GM18526 (cell line): ENCODE measurements around the gene LIMS4.
"Not testable (repeated sequence)": the region's sequence is repeated elsewhere in the genome, so short reads cannot be mapped to it uniquely, and the experiment has no call there.

Experiments
- POLR2A ChIP-seq: IDR thresholded peaks from 3 replicates; pipeline ENCODE4 v1.6.1; 2011; ENCODE audit not compliant: insufficient read length; ENCODE audit errors: extremely low read depth

Gene LIMS4

GRCh38 chr2:110472171-110473058 is at the start of gene LIMS4:
Gene LIMS4 (minus strand): TSS chr2:110472816. CDS start chr2:110472778, 38 bp downstream.
- not testable (repeated sequence) for TF ChIP-seq POLR2A
